HEK293 (cell line): ENCODE results near the gene LRRC23.

Experiments used
- CTCF ChIA-PET: fragments of 350-600 bp; formaldehyde crosslinking; extraction: SDS; loops from one replicate; lab custom pipeline; 2021; ENCODE audit warnings: antibody characterized with exemption; lab: Yijun Ruan, JAX
- POLR2A ChIA-PET: fragments of 300-600 bp; formaldehyde crosslinking; extraction: SDS; loops from one replicate; lab custom pipeline; 2020; ENCODE audit warnings: antibody characterized with exemption, inconsistent platforms; lab: Yijun Ruan, JAX
- H3K27ac ChIP-seq: fragments of 200-500 bp; sonication (Bioruptor generic); 2 replicates; pipeline ENCODE4 v1.5.1; 2014; ENCODE audit warnings: low read depth, low read length, control low read depth, inconsistent platforms; ENCODE audit errors: extremely low read depth
- H3K36me3 ChIP-seq, 2 experiments: fragments of 200-500 bp in 1 of 2; sonication (Bioruptor generic) in 1 of 2; 1 replicate in 1 of 2; 2 replicates in 1 of 2; pipeline ENCODE4 v1.5.1; 2014 to 2017; ENCODE audit warnings: inconsistent platforms in 2 of 2, low read length in 2 of 2; ENCODE audit not compliant: control insufficient read depth in 2 of 2, insufficient read depth in 1 of 2
- H3K4me1 ChIP-seq: fragments of 200-500 bp; sonication (Bioruptor generic); 2 replicates; pipeline ENCODE4 v1.5.1; 2014; ENCODE audit warnings: mild to moderate bottlenecking, low read length, inconsistent platforms; ENCODE audit not compliant: control insufficient read depth, insufficient read depth
- H3K4me3 ChIP-seq: 2 replicates; pipeline ENCODE4 v1.5.1; 2011; ENCODE audit warnings: low read depth, mild to moderate bottlenecking, control low read depth, low read length, moderate library complexity
- H3K9me3 ChIP-seq: fragments of 200-500 bp; sonication (Bioruptor generic); 2 replicates; pipeline ENCODE4 v1.5.1; 2014; ENCODE audit warnings: low read depth, low read length, inconsistent platforms; ENCODE audit not compliant: control insufficient read depth, insufficient read depth
- HIC1 ChIP-seq: fragments of 450-650 bp; formaldehyde crosslinking; IDR thresholded peaks from 2 replicates; pipeline ENCODE4 v1.5.1; 2016; ENCODE audit warnings: missing biosample characterization, missing genetic modification characterization
- KLF16 ChIP-seq: fragments of 450-650 bp; formaldehyde crosslinking; IDR thresholded peaks from 2 replicates; pipeline ENCODE4 v1.5.1; 2017; ENCODE audit warnings: missing biosample characterization, missing genetic modification characterization
- KLF8 ChIP-seq: fragments of 450-650 bp; formaldehyde crosslinking; IDR thresholded peaks from 2 replicates; pipeline ENCODE4 v1.5.1; 2016; ENCODE audit warnings: missing biosample characterization, missing genetic modification characterization
- PBX3 ChIP-seq: sonication (generic); formaldehyde crosslinking; IDR thresholded peaks from 2 replicates; pipeline ENCODE4 v1.8.1; 2022; ENCODE audit warnings: mild to moderate bottlenecking, moderate library complexity, missing genetic modification reagents
- PRDM10 ChIP-seq: fragments of 450-650 bp; formaldehyde crosslinking; IDR thresholded peaks from 2 replicates; pipeline ENCODE4 v1.5.1; 2016; ENCODE audit warnings: missing biosample characterization, missing genetic modification characterization
- SP7 ChIP-seq: fragments of 450-650 bp; formaldehyde crosslinking; IDR thresholded peaks from 2 replicates; pipeline ENCODE4 v1.5.1; 2016; ENCODE audit warnings: missing biosample characterization, missing genetic modification characterization
- YY2 ChIP-seq: fragments of 450-650 bp; formaldehyde crosslinking; IDR thresholded peaks from 2 replicates; pipeline ENCODE4 v1.5.1; 2016; ENCODE audit warnings: missing biosample characterization, missing genetic modification characterization
- ZBTB17 ChIP-seq: fragments of 450-650 bp; formaldehyde crosslinking; IDR thresholded peaks from 2 replicates; pipeline ENCODE4 v1.5.1; 2016; ENCODE audit warnings: missing biosample characterization, missing genetic modification characterization
- ZBTB44 ChIP-seq: fragments of 450-650 bp; IDR thresholded peaks from 2 replicates; pipeline ENCODE4 v1.5.1; 2018; ENCODE audit warnings: missing biosample characterization, mild to moderate bottlenecking, missing genetic modification characterization
- ZFP3 ChIP-seq: fragments of 450-650 bp; formaldehyde crosslinking; IDR thresholded peaks from 2 replicates; pipeline ENCODE4 v1.5.1; 2016; ENCODE audit warnings: low read depth, missing biosample characterization, missing genetic modification characterization
- ZNF10 ChIP-seq: fragments of 450-650 bp; formaldehyde crosslinking; IDR thresholded peaks from 2 replicates; pipeline ENCODE4 v1.5.1; 2017; ENCODE audit warnings: missing biosample characterization, missing genetic modification characterization
- ZNF140 ChIP-seq: fragments of 450-650 bp; formaldehyde crosslinking; IDR thresholded peaks from 2 replicates; pipeline ENCODE4 v1.5.1; 2016; ENCODE audit warnings: missing biosample characterization, missing genetic modification characterization
- ZNF174 ChIP-seq: fragments of 450-650 bp; formaldehyde crosslinking; IDR thresholded peaks from 2 replicates; pipeline ENCODE4 v1.5.0; 2017; ENCODE audit warnings: missing biosample characterization, mild to moderate bottlenecking, missing genetic modification characterization
- ZNF324 ChIP-seq: fragments of 450-650 bp; formaldehyde crosslinking; IDR thresholded peaks from 2 replicates; pipeline ENCODE4 v1.5.1; 2016; ENCODE audit warnings: missing biosample characterization, missing genetic modification characterization
- ZNF335 ChIP-seq: fragments of 450-650 bp; formaldehyde crosslinking; conservative IDR thresholded peaks from 2 replicates; pipeline ENCODE4 v1.5.1; 2016; ENCODE audit warnings: missing biosample characterization, missing genetic modification characterization
- ZNF423 ChIP-seq: fragments of 450-650 bp; formaldehyde crosslinking; IDR thresholded peaks from 2 replicates; pipeline ENCODE4 v1.5.1; 2016; ENCODE audit warnings: missing biosample characterization, missing genetic modification characterization
- ZNF600 ChIP-seq: fragments of 450-650 bp; formaldehyde crosslinking; IDR thresholded peaks from 2 replicates; pipeline ENCODE4 v1.5.1; 2016; ENCODE audit warnings: missing biosample characterization, missing genetic modification characterization
- ZNF830 ChIP-seq: fragments of 450-650 bp; IDR thresholded peaks from 2 replicates; pipeline ENCODE4 v1.5.0; 2018; ENCODE audit warnings: missing biosample characterization, missing genetic modification characterization, low read depth, mild to moderate bottlenecking, moderate library complexity

LRRC23 gene

GRCh38 chr12:6941267-6941666, 36.6 kb downstream of the LRRC23 start:
- TF ChIP-seq ZNF335 (no peak), ZNF600 (peak; percentile 41; the same call in 1 of the 2 replicates), ZBTB44 (peak; percentile 77), KLF8 (tag by site-specific recombination) (no peak), SP7 (tag by site-specific recombination) (no peak), KLF16 (tag by site-specific recombination) (no peak)
- ChIA-PET POLR2A (interaction anchor here (0.7 to 3.0 kb wide), 3 partner anchors 16 to 72 kb away, joined by 3 to 18 read pairs (median 3); no protein-coding TSS in a partner anchor), CTCF (interaction anchor here (0.6 to 2.5 kb wide), 4 partner anchors 17 to 172 kb away, joined by 3 to 10 read pairs (median 6); partner anchors contain the start of gene SPSB2)

GRCh38 chr12:6941782-6942181, 37.2 kb downstream of the LRRC23 start:
- POLR2A ChIA-PET = interaction anchor here (1.1 to 3.0 kb wide), 2 partner anchors 17 to 51 kb away, joined by 3 to 18 read pairs; no protein-coding TSS in a partner anchor
- no peak overlapping the region for H3K4me3 ChIP-seq
- H3K27ac ChIP-seq = no peak overlapping the region
- H3K36me3 ChIP-seq = peaks cover 11 to 41% of the 10 kb centered on the region in 2 experiments; a peak in 2 of 3 replicates
- peaks cover 16% of the 10 kb centered on the region for H3K4me1 ChIP-seq
- TF ChIP-seq ZNF10 (tag by site-specific recombination) (no peak), ZNF423 (tag by site-specific recombination) (no peak), YY2 (no peak), ZFP3 (tag by site-specific recombination) (no peak), ZNF324 (tag by site-specific recombination) (no peak), ZNF140 (tag by site-specific recombination) (no peak)
- CTCF ChIA-PET = interaction anchor here (0.7 to 6.8 kb wide), 3 partner anchors 18 to 69 kb away, joined by 4 to 138 read pairs (median 10); partner anchors contain the start of gene SPSB2
- no peaks in the 10 kb centered on the region for H3K9me3 ChIP-seq

More at GRCh38 chr12:6941267-6941666, 36.6 kb downstream of the LRRC23 start:
- H3K4me1 ChIP-seq = peaks cover 17% of the 10 kb centered on the region
- peaks cover 16 to 47% of the 10 kb centered on the region in 2 experiments; a peak in 2 of 3 replicates for H3K36me3 ChIP-seq
- H3K4me3 ChIP-seq = no peak overlapping the region
- H3K27ac ChIP-seq = no peak overlapping the region
- H3K9me3 ChIP-seq = no peaks in the 10 kb centered on the region

- peaks cover 14% of the 10 kb centered on the region for H3K4me1 ChIP-seq
- CTCF ChIA-PET = interaction anchor here (2.5 to 6.8 kb wide), 5 partner anchors 17 to 166 kb away, joined by 10 to 138 read pairs (median 31); partner anchors contain the start of genes C1RL and SPSB2
- POLR2A ChIA-PET = interaction anchor here (1.1 to 4.9 kb wide), 3 partner anchors 9 to 51 kb away, joined by 3 to 99 read pairs (median 3); no protein-coding TSS in a partner anchor
- no peaks in the 10 kb centered on the region for H3K9me3 ChIP-seq
- H3K36me3 ChIP-seq = peaks cover 10 to 44% of the 10 kb centered on the region in 2 experiments; a peak in 2 of 3 replicates
- peak overlapping the region; percentile 87; the same call in 1 of the 2 replicates for H3K27ac ChIP-seq
- H3K4me3 ChIP-seq = no peak overlapping the region
- TF ChIP-seq HIC1 (tag by site-specific recombination) (peak; percentile 34), PRDM10 (tag by site-specific recombination) (peak; percentile 49; the same call in 1 of the 2 replicates), ZNF174 (tag by site-specific recombination) (no peak), ZBTB17 (tag by site-specific recombination) (peak; percentile 69), ZNF830 (tag by site-specific recombination) (no peak), PBX3 (no peak)
Observed at GRCh38 chr12:6942331-6942665, 37.7 kb downstream of the LRRC23 start.
